HG02588 (cell line): ENCODE data around the gene FAIM2.

Source experiments
- ATAC-seq: cut with Tn5 transposase; IDR thresholded peaks from one replicate; pipeline ENCODE4 v1.9.1; 2021; ENCODE audit warnings: mild to moderate bottlenecking, moderate library complexity; ENCODE audit not compliant: unreplicated experiment

The FAIM2 gene

DNA sequence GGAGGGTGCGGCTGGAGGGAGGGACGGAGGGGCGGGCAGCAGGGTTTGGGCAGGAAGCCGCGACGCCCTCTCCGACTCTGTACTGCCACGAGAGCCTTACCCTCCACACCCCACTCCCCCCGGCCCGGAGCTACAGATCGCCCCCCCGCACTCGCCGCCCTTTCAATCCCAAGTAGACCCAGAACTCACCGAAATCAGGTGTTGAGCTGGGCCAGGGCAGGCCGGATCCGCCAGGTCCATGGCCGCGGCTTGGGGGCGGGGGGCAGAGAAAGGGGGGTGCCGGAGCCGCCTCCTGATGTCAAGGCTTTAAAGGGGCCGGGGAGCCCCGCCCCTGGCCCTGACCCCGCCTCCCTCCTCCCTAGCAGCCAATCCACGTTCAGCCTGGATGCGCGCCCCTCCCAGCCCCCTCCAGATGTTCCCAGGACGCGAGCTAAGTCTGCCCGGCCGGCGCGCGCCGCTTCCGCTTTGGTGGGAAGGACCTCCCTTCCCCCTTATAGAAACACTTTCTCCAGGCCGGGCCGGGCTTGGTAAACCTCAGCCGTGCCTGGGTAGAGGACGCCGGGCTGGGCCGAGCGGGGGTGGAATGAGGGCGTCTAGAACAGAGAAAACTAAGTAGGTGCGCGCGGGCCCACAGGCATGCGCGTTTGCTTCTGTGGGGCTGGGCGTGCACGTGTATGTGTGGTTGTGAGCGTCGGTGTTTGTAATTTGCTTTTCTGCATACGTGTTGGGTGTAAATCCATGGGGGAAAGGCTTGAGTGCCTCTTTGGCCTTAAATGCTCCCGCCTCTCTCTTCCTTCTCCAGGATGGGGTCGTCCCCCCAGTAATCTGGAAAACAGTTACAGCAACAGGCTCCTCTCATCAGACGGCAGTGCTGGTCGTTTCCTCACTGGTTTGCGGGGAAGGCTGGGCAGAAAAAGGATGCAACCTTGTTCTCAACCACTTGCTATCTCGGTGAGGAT lies 75.3 kb downstream of the FAIM2 start, which contains the start of gene NCKAP5L:
Gene NCKAP5L (minus strand): TSS at position 281 of the 959 bp plus-strand sequence. CDS start 24,369 bp downstream, outside the sequence.
- ATAC-seq = peak; percentile 80

DNA sequence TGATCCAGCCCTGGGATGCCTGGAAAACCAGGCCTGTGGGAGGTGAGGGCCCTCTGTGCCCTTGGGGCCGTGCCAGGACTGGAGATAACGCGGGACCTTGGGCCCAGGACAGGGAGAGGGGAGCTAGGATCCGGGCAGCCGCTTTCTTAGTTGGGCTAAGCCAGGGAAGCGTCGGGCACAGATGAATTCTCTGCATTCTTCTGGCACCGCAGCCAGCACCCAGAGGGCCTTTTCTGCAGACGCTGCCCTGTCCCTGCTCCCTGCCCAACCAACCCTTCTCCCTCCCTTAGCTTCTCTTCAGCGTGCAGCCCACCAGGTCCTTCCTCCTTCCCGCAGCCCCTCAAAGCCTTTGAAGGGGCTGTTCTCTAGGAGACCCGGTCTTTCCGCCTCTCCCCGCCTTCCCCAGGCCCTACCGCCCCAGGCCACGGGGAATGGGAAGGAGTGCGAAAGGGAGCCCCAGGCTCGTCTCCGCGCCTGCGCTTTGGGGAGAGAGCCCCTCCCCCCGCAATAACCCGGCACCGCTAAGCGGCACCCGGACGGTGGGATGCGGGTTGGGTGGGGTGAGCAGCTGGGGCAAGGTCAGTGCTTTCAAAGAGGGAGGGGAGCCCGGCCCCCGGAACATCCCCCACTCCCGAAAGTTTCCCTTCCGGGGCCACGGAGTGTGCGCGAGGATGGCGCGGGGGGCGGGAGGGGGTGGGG lies 76.2 kb downstream of the FAIM2 start:
- peak; percentile 16 for ATAC-seq

DNA sequence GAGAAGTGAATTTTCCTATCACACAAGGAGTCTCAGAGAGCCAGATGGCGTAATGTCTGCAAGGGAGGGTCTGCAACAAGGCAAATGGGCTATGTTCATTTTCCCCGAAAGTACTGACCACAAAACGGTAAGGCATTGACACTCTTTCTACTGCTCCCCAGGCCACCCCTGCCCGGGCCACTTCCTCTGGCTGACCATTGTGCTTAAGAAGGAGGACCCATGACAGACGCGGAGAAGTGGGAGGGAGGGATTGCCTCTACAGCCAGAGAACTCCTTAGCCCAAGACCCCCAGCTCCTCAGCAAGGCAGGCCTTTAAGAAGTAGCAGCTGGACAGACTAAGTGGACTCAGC lies 76.7 kb downstream of the FAIM2 start:
- no peak for ATAC-seq

DNA sequence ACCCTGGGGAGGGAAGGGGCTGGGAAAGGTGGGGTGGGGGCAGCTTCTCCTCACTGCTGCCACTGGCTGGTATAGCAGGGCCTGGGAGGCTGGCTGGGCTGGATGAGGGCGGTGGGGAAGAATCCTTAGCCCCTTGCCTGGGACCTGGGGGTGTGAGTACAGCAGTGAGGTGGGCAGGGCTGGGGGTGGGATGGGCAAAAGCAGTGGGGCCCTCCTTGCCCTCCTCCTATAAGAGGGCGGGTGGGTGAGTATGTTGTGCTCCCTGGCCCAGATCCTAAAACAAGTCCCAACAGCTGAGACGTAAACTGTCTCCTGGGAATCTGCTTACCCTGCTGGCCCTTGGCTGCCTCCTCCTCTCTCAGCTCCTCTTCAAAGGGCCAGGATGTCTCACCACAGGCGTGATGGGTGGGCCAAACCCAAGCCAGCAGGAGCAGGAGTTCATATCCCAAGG lies 77.7 kb downstream of the FAIM2 start:
- ATAC-seq = no peak

DNA sequence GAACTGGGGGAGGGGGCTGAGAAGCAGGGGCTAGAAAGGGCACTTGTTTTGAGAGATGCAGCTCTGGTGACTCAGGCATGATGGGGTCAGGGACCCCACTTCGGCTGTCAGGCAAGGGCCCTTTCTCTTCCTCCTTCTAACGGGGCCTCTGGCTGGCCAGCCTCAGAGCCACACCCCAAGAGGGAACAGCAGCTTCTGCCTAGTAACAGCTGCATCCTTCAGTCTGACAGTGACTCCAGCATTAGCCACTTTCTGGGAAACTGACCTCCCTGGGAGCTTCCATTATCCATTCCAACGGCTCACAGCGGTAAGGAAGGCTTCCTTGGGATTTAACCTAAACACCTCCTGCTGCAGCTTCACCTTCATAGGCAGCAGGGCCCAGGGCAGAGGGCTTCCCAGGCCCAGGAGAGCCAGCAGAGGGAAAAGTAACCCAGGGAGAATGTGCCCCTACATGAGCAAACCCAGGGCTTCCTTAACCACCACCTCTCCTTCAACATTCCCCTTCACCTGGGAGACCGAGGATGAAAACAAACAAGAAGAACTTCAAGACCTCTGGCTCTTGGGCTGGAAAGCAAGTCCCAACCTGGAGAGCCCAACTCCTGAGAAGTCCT lies 78.2 kb downstream of the FAIM2 start:
- no peak for ATAC-seq

DNA sequence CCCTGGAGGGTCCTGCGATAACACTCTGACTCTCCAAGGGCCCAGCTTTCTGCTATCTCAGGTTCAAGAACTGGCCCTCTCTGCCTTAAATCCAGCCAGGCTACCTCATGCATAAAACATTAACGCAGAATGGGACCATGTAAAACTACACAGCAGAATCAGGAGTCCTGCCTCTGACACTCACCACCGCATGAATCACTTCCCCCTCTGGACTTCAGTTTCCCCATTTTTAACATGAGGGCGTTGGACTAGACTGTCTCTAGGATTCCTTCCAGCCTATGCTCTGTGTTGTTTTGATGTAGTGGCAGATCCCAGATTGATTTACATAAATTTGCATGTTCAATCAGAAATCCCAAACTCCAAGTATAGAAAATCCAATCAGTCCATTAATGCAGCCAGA lies 78.8 kb downstream of the FAIM2 start:
- no peak for ATAC-seq

DNA sequence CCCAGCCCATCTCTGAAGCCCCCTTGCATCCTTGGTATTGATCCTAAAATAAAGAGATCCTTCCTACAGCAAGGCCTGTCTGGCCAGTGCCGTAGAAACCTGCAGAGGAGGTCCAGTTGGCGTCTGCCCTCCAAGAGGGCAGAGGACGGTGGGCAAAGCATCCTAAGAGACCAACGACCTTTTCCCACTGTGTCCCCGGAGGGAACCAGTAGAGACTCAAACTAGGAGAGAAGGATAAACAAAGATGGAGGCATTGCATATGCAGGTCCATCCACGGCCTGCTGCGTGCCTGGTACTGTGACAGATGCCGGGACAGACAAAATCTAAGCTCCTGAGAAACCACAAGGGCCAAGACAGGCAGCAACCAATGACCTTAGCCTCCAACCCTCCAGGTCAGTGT lies 79.3 kb downstream of the FAIM2 start:
- ATAC-seq = no peak

DNA sequence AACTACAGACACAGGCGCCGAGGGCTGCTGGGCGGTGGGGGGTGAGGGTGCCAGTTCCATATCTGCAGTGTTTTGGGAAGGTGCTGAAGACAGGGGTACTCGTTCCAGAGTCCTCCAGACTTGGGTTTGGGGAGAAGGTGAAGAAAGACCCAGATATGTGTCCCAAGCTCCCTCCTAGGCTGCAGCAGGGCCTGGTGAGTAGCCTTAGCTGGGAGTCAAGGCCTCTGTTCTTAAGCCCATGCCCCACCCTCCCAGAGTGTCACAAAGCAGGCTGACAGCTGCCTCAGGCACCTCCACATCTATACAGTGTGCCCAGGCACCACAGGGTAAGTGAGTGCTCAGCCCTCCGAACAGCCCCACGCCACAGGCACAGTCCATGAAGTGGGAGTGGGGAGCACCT lies 79.7 kb downstream of the FAIM2 start:
- ATAC-seq = no peak

DNA sequence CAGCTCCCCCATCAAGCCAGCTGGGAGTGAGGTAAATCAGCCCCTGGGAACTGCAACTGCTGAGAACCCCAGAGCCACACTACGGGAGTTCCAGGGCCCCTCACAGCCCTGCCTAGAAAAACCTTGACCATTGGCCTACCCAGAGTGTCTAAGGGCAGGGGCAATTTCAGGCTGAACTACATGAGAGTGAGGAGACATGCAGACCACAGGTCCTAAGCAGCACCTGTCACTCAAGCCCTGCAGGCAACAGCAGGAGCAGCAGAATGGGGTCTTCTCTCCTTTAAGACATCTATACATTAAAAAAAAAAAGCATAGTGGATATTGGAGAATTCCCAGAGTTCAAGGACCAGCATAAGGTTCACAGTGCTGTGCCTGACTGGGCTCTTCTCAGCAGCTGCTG lies 80.3 kb downstream of the FAIM2 start:
- no peak for ATAC-seq

DNA sequence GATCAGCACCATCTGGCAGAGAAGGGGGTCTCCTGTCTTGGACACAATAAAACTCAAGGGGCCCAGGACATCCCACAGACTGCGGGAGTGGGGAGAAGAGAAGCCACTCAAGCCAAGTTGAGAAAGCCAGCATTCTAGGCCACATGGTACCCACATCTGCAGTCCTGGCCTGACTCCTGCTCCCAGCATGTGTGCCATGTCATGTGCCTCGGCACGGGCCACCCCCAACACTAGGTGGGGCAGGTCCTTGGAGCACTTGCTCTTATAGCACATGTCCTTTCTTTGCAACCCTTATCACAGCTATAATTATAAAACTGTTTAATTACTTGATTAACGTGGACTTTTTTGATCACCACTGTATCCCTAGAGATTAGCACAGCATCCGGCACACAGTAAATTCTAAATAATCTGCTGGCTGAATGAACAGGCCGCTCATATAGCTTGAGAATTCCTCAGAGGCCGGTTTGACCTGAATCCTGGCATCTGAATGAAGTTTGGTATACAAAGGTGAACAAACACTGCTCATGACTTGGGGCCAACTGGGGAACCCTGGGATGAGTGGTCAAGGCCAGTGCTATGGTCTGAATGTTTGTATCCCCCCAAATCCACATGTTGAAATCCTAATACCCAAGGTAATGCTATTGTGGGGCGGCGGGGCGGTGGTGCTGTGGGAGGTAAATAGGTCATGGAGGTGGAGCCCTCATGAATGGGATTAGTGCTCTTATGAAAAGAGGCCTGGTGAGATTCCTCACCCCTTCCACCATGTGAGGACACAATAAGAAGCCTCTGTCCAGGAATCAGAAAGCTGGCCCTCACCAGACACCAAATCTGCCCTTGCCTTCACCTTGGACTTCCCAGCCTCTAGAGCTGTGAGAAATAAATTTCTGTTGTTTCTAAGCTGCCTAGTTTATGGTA lies 82.1 kb downstream of the FAIM2 start:
- no peak for ATAC-seq

DNA sequence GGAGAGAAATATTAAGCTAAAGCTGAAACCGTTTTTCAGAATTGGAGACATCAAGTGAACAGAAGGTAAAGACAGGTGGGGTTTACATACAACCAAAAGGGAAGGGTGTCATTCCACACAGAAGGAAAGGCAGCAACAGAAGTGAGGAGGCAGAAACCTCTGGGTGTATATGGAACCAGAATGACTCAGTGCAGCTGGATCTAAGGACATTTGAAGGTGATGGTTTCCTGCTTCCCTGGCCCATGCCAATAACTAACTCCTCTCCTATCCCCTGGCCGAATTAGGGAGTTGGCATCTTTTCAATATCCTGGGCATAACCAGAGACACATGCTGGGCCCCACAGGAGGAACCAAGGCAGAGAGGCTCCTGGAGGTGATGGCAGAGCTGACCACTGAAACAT lies 83.9 kb downstream of the FAIM2 start:
- ATAC-seq = no peak

DNA sequence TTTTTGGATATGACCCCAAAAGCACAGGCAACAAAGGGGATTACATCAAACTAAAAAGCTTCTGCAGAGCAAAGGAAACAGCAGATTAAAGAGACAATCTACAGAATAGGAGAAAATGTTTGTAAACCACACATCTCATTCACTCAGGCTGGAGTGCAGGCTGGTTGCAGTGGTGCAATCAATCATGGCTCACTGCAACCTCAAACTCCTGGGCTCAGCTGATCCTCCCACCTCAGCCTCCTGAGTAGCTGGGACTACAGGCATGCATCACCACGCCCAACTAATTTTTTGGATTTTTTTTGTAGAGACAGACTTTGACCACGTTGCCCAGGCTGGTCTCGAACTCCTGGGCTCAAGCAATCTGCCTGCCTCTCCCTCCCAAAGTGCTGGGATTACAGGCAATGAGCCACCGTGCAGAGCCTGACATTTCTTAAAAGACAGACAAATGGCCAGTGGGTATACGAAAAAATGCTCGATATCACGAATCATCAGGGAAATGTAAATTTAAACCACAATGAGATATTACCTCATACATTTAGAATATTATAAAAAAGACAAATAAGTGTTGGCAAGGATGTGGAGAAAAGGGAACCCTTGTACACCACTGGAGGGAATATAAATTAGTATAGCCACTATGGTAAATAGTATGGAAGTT lies 85.3 kb downstream of the FAIM2 start:
- no peak for ATAC-seq
